Occipital lobe (tissue), 2 donors: Measurements from ENCODE around the gene DEAF1. TPM values are rescaled to one million over a fixed set of nuclear protein-coding genes. Genes with fewer than 3 reads are reported as not detected.

Source experiments
- DNase-seq: peaks from one replicate; lab custom pipeline; 2025; lab: John Stamatoyannopoulos, UW
- total RNA-seq: library from RNA; depleted of rRNA; stranded (reverse); fragments of >200 nt; gene quantifications from one replicate; pipeline ENCODE4 v1.2.3, GENCODE V29; 2014

Gene DEAF1
- total RNA-seq, 1 donor from 2014 or later: 50.7 TPM

GRCh38 chr11:721741-722345 is 26.8 kb upstream of the DEAF1 start:
- no peak for DNase-seq

GRCh38 chr11:721247-721740 is 26.3 kb upstream of the DEAF1 start:
- DNase-seq: no peak

DNA sequence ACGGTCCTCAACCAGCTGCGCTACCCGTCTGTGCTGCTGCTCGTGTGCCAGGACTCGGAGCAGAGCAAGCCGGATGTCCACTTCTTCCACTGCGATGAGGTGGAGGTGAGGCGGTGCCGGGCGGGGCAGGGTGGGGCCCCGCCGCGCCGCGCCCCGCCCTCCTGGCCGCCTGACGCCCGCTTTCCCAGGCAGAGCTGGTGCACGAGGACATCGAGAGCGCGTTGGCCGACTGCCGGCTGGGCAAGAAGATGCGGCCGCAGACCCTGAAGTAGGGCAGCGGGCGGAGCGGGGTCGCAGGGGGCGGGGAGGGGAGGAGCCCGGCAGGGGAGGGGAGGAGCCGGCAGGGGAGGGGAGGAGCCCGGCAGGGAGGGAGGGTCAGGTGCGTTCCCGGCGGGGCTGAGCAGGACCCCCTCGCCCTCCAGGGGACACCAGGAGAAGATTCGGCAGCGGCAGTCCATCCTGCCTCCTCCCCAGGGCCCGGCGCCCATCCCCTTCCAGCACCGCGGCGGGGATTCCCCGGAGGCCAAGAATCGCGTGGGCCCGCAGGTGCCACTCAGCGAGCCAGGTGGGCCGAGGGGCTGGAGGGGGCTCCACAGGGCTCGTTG is 25.7 kb upstream of the DEAF1 start:
- DNase-seq: no peak

- no peak for DNase-seq
Observed at GRCh38 chr11:720017-720641, 25.1 kb upstream of the DEAF1 start.

DNA sequence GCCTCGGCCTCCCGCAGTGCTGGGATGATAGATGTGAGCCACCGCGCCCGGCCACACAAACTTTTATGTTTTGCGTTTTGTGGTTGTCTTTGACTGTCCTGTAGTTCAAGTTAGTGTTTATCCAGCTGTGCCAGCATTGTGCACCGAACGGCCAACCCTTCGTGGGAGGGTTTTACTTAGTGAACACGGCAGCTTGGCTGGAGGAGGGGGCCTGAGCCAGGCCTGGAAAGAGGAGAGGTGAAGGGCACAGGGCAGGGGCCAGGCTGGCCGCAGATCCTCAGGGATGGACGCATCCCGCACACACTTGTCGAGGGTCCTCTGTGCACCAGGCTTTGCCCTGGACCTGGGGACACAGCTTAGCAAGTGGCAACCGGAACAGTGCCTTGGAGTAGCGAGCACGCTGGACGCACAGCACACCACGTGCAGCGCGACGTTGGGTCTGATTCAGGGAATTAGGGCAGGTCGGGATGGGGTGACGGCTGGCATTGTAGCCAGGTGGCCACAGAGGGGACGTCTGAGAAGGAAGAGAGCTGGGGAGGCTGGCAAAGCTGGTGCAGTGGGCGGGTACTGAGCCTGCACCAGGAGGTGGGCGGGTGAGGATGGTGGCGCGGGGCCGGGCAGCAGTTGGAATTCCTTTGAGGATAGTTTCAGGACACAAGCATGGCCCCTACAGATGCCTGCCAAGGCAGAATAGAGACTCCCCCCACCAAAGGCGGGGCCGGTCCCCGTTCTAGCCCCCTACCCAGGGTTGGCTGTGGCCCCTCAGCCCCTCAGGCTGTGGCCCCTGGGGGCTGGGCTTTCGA is 24.4 kb upstream of the DEAF1 start:
- no peak for DNase-seq

- DNase-seq: no peak
Observed at GRCh38 chr11:714436-714835, 19.4 kb upstream of the DEAF1 start.

DNA sequence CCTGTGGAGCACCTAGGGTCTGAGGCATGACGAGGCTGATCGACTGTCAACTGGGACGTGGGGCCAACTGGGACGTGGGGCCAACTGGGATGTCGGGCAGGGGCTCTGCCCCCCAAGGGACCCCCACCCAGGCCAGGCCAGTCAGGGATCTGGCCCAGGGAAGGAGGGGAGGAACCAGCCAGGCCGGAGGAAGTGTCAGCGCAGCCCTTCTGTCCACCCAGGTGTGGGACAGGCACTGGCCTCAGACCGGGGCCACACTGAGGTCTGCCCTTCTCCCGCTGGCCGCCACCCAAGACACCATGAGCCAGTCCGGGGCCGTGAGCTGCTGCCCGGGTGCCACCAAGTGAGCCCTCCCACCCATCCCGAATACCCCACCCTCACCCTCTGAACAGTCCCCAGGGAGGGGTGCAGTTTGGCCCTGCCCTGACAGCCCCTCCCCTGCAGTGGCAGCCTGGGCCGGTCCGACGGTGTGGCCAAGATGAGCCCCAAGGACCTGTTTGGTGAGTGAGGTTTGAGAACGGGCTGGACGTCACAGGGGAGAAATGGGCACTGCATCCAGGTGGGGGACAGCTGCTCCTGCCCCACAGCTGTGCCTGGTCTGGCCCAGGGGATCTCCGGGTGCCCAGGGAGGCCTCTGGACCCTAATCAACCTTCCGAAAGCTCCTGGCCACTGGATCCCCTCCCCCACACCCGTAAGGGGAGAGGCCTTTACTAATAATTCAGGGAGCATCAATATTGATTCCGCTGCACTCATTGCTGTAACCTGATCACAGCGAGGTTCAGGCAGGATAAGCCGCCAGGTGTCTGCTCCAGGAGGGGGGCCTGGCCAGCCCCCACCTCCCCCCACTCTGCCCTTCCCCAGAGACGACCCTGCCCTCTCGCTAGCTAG is 14.3 kb upstream of the DEAF1 start:
- DNase-seq: no peak

DNA sequence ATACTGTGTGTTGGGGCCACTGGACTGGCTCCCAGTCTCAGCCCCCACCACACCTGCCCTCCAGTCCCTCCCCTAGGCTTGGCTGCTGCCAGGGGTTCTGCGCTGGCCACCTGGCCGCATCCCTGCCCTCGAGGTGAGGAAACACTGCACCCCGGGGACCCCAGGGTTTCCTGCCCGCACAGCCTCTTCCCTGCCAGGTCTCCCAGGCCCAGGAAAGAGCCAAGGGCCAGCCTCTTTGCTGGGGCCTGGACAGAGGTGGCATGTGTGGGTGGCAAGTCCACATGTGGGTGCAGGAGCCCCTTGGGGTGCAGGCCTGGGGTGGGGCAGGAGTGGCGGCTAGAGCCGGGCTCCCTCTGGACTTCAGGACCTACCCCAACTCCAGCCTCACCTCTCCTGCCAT is 13.5 kb upstream of the DEAF1 start:
- no peak for DNase-seq

DNA sequence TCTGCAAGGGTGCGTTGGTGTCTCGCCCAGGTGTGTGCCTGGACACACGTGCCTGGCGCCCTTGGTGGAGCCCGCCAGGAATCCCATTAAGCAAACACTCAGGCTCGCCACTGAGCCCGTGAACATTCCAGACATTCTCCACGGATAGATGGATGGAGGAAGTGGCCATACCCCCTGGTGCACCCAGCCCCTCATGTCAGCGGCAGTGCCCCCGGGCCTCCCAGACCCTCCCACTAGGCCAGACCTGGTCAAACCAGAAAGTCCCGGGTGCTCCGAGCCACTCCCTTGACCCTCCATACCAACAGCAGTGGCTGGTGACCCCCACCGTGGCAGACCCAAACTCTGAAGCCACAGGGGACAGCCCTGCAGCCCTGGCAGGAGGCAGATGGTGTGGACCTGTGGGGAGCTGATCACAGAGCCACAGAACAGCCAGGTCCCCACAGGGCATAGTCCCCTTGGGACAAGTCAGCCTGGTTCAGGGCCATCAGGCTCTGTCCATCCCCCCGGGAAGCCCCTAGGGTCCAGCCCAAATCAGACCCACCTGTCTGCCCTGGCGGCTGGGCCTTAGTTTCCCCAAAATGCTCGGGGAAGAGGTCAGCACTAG is 12.9 kb upstream of the DEAF1 start:
- no peak for DNase-seq

DNA sequence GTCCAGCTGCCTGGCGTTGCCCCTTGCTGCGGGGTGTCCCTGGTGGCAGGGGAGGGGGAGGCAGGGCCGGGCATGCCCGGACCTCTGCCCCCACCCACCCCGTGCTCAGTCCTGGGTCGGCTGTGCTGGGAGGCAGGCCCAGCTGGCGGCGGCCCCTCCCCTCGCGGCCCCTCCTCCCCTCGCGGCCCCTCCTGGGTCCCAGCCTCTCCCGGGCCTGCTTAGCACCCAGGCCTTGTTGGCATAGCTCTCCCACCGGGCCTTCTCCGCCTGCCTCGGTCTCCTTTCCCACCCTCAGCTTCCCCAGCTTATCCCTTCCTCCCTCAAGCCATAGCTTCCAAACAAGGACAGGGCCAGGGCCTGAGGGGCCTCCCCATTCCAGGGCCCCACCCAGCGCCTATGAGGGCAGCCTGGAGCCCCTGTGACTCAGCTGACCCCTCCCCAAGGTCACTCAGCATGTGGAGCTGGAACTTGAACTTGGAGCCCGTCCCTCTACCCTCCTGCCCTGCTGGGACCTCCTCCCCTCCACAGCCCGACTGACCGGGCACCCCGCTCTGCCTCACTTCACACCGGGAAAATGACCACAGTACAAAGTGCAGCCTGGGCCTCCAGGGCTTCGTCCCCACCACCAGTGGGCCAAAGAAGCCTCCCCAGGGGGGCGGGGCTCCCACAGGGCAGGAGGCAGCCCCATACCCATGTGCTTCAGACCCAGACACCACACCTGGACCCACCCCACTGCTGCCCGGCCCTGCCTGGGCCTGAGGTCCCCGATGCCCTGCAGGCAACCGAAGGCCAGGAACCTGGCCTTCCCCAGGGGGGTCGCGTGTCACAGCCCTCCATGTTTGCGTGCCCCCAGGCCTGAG is 12.2 kb upstream of the DEAF1 start:
- no peak for DNase-seq

GRCh38 chr11:706439-706956 is 11.5 kb upstream of the DEAF1 start:
- DNase-seq: no peak

- no peak for DNase-seq
Observed at GRCh38 chr11:705646-706438, 10.8 kb upstream of the DEAF1 start, which contains the start of gene EPS8L2. TSS of gene EPS8L2 (plus strand) at chr11:706231. CDS start at chr11:709408, 3,177 bp downstream.

DNA sequence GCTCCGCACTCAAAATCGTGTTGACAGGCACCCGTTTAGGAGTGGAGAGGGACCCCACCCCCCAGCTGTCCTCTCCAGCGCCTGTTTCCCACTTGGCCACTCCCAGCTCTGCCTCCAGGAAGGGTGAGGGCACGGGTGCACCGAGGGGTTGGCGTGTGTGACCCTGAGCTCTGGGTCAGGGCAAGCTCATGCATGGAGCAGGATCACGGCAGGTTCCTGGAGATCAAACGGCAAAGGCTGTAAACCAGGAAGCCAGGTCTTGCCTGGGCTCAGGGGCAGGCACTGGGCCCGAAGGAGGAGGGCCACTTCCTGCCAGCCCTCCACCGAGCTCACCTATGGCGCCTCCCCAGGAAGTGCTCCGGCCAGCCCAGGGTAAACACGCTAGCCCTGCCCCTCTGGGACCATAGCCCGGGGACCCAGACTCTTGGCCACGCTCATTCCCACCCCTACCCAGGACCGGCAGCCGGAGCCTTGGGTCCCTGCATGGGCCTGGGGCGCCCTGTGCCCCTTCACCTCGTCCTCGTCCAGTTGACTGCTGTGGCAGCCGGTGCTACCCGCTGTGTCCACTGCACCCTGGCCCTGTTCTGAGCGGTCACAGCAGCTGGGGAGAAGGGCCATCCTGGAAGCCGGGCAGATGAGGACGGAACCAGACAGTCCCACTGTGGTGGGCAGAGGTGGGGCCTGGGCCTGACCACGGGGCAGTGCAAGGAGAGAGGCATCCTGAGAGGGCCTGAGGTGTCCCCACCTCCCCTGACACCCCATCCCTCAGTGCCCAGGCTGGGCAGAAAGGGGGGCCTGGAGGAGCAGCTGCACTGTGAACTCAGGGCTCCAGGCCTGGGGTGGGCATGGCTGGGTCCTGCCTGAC is 10.0 kb upstream of the DEAF1 start:
- no peak for DNase-seq

- DNase-seq: no peak
Observed at GRCh38 chr11:704228-704674, 9.2 kb upstream of the DEAF1 start.

- DNase-seq: no peak
Observed at GRCh38 chr11:703506-703905, 8.5 kb upstream of the DEAF1 start.

- no peak for DNase-seq
Observed at GRCh38 chr11:702462-703461, 7.7 kb upstream of the DEAF1 start.
